ENCODE data around the gene BCL2L11.

Gene BCL2L11

DNA sequence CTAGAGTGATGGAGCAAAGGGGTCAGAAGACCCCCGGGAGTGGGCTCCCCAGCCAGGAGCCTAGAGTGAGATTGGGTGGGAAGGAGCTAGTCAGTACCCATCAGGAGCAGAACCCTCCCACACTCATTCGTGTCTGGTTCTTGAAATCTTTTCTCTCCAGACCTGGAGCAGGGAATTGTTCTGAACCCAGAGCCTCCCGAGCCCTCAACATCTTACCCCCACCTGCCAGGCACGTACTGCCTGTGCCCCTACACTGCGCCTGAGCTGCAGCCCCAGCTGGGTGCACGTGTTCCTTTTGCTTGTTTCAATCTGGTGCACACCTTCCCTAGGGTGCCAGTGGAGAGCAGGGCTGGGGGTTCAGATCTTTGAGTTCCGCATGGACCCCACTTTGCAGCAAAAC is 52.6 kb downstream of the BCL2L11 start:
- Histone ChIP-seq H3K27me3 (ENCODE audit: low read depth, low read length) (peaks cover 82% of the 10 kb centered on the region), H3K79me2 (ENCODE audit: low read length) (no peaks in the 10 kb centered on the region), H2AFZ (ENCODE audit: low read depth, low read length) (no peak overlapping the region), H3K4me2 (ENCODE audit: low read length) (no peak overlapping the region), H3K4me1 (ENCODE audit: low read length) (peaks cover 22% of the 10 kb centered on the region), H3K36me3 (replicated peaks; ENCODE audit: low read depth, low read length) (no peaks in the 10 kb centered on the region), H3K9me3 (ENCODE audit: insufficient read depth, low read length) (no peaks in the 10 kb centered on the region), H3K9ac (ENCODE audit: low read length) (no peak overlapping the region), H3K4me3 (ENCODE audit: low read length) (no peak overlapping the region), H3K27ac (ENCODE audit: low read length) (no peak overlapping the region), H4K20me1 (ENCODE audit: insufficient read depth, low read length) (peaks cover 5% of the 10 kb centered on the region; the same call in 1 of the 2 replicates)
- TF ChIP-seq EZH2phosphoT487 (IDR thresholded peaks at IDR 0.05; ENCODE audit: low read depth) = no peak
- no peak for TF ChIP-seq CTCF (IDR thresholded peaks at IDR 0.05; ENCODE audit: low read depth, low read length)

- no peaks in the 10 kb centered on the region for H3K9me3 ChIP-seq (ENCODE audit: insufficient read depth, low read length)
- no peak overlapping the region for H2AFZ ChIP-seq (ENCODE audit: low read depth, low read length)
- peaks cover 5% of the 10 kb centered on the region; the same call in 1 of the 2 replicates for H4K20me1 ChIP-seq (ENCODE audit: insufficient read depth, low read length)
- no peak overlapping the region for H3K9ac ChIP-seq (ENCODE audit: low read length)
- no peaks in the 10 kb centered on the region for H3K79me2 ChIP-seq (ENCODE audit: low read length)
- no peak overlapping the region for H3K4me3 ChIP-seq (ENCODE audit: low read length)
- no peaks in the 10 kb centered on the region for H3K36me3 ChIP-seq (replicated peaks; ENCODE audit: low read depth, low read length)
- no peak overlapping the region for H3K4me2 ChIP-seq (ENCODE audit: low read length)
- H3K27me3 ChIP-seq (ENCODE audit: low read depth, low read length) = peaks cover 88% of the 10 kb centered on the region
- H3K4me1 ChIP-seq (ENCODE audit: low read length) = peaks cover 17% of the 10 kb centered on the region
- TF ChIP-seq CTCF (IDR thresholded peaks at IDR 0.05; ENCODE audit: low read depth, low read length) = no peak
- no peak for TF ChIP-seq EZH2phosphoT487 (IDR thresholded peaks at IDR 0.05; ENCODE audit: low read depth)
- no peak overlapping the region for H3K27ac ChIP-seq (ENCODE audit: low read length)
Measured at GRCh38 chr2:111173856-111174255, 53.1 kb downstream of the BCL2L11 start.

GRCh38 chr2:111175615-111176014 is 54.9 kb downstream of the BCL2L11 start:
- H3K27ac ChIP-seq (ENCODE audit: low read length) = no peak overlapping the region
- peaks cover 4% of the 10 kb centered on the region; the same call in 1 of the 2 replicates for H3K4me1 ChIP-seq (ENCODE audit: low read length)
- H2AFZ ChIP-seq (ENCODE audit: low read depth, low read length) = no peak overlapping the region
- H3K4me3 ChIP-seq (ENCODE audit: low read length) = no peak overlapping the region
- H3K36me3 ChIP-seq (replicated peaks; ENCODE audit: low read depth, low read length) = no peaks in the 10 kb centered on the region
- H3K27me3 ChIP-seq (ENCODE audit: low read depth, low read length) = peaks cover 92% of the 10 kb centered on the region
- no peaks in the 10 kb centered on the region for H3K9me3 ChIP-seq (ENCODE audit: insufficient read depth, low read length)
- no peaks in the 10 kb centered on the region for H3K79me2 ChIP-seq (ENCODE audit: low read length)
- no peak for TF ChIP-seq EZH2phosphoT487 (IDR thresholded peaks at IDR 0.05; ENCODE audit: low read depth)
- no peak for TF ChIP-seq CTCF (IDR thresholded peaks at IDR 0.05; ENCODE audit: low read depth, low read length)
- H4K20me1 ChIP-seq (ENCODE audit: insufficient read depth, low read length) = peaks cover 5% of the 10 kb centered on the region; the same call in 1 of the 2 replicates
- no peak overlapping the region for H3K9ac ChIP-seq (ENCODE audit: low read length)
- no peak overlapping the region for H3K4me2 ChIP-seq (ENCODE audit: low read length)

GRCh38 chr2:111176388-111176787 is 55.7 kb downstream of the BCL2L11 start:
- H3K4me2 ChIP-seq (ENCODE audit: low read length) = no peak overlapping the region
- H3K79me2 ChIP-seq (ENCODE audit: low read length) = no peaks in the 10 kb centered on the region
- H3K27ac ChIP-seq (ENCODE audit: low read length) = no peak overlapping the region
- H4K20me1 ChIP-seq (ENCODE audit: insufficient read depth, low read length) = peaks cover 5% of the 10 kb centered on the region; the same call in 1 of the 2 replicates
- H3K4me3 ChIP-seq (ENCODE audit: low read length) = no peak overlapping the region
- no peak overlapping the region for H3K9ac ChIP-seq (ENCODE audit: low read length)
- H3K27me3 ChIP-seq (ENCODE audit: low read depth, low read length) = peaks cover 87% of the 10 kb centered on the region
- H2AFZ ChIP-seq (ENCODE audit: low read depth, low read length) = no peak overlapping the region
- H3K9me3 ChIP-seq (ENCODE audit: insufficient read depth, low read length) = no peaks in the 10 kb centered on the region
- peaks cover 4% of the 10 kb centered on the region; the same call in 1 of the 2 replicates for H3K4me1 ChIP-seq (ENCODE audit: low read length)
- TF ChIP-seq CTCF (IDR thresholded peaks at IDR 0.05; ENCODE audit: low read depth, low read length) = no peak
- no peak for TF ChIP-seq EZH2phosphoT487 (IDR thresholded peaks at IDR 0.05; ENCODE audit: low read depth)
- no peaks in the 10 kb centered on the region for H3K36me3 ChIP-seq (replicated peaks; ENCODE audit: low read depth, low read length)
